ENCODE measurements around the gene FBXL17. TPM values are rescaled to one million over a fixed set of nuclear protein-coding genes. Genes with fewer than 3 reads are reported as not detected.

FBXL17 gene
- total RNA-seq, 5 donors from 2014 or later (not counting 1 experiment from before 2014, with no cell fraction given), result 20.4 to 30.1 (median 22.1) TPM

- no peak overlapping the region for H3K27ac ChIP-seq (ENCODE audit: low read length)
- Mint-ChIP-seq H3K27me3 (no peaks in the 10 kb centered on the region), H3K9me3 (no peaks in the 10 kb centered on the region), H3K36me3 (peaks cover 24% of the 10 kb centered on the region), H3K4me1 (peaks cover 6 to 17% (median 10%) of the 10 kb centered on the region in 3 donors), H3K27ac (no peak overlapping the region), H3K4me3 (no peak overlapping the region)
- no peaks in the 10 kb centered on the region for H3K36me3 ChIP-seq (ENCODE audit: control insufficient read depth in 2 of 2, extremely low read depth in 1 of 2, insufficient read depth in 1 of 2, low read length in 1 of 2)
- ChIA-PET CTCF (no interaction called here), POLR2A (no interaction called here)
- WGBS (ENCODE audit: insufficient coverage), result no CpG with 5 or more reads among the region's 6 CpGs
- H3K27me3 ChIP-seq (replicated peaks in 1 of 2; ENCODE audit: control insufficient read depth in 2 of 2, extremely low read depth in 1 of 2, insufficient read depth in 2 of 2, low read length in 1 of 2), result no peaks in the 10 kb centered on the region
- DNase-seq, result no peak
- H3K4me3 ChIP-seq (ENCODE audit: control insufficient read depth in 1 of 2, extremely low read depth in 1 of 2, low read length in 1 of 2), result no peak overlapping the region
- no peak for ATAC-seq (replicated peaks in 1 of 4)
- H3K9me3 ChIP-seq, result no peaks in the 10 kb centered on the region
- H3K4me1 ChIP-seq (ENCODE audit: control insufficient read depth in 1 of 2, extremely low read depth in 1 of 2, insufficient read depth in 2 of 2, low read length in 2 of 2), result peaks cover 0 to 28% of the 10 kb centered on the region in 2 experiments
Measured at GRCh38 chr5:107919969-107920368, 461.9 kb downstream of the FBXL17 start.

- Mint-ChIP-seq H3K9me3 (no peaks in the 10 kb centered on the region), H3K4me1 (peaks cover 6 to 16% (median 10%) of the 10 kb centered on the region in 3 donors), H3K27me3 (no peaks in the 10 kb centered on the region), H3K36me3 (peaks cover 23% of the 10 kb centered on the region), H3K27ac (no peak overlapping the region), H3K4me3 (no peak overlapping the region)
- WGBS (ENCODE audit: insufficient coverage), result 73% methylated on average over 4 of the region's 4 CpGs
- POLR2A ChIA-PET, result no interaction called here
- Histone ChIP-seq H3K4me3 (ENCODE audit: control insufficient read depth in 1 of 2, extremely low read depth in 1 of 2, low read length in 1 of 2) (no peak overlapping the region), H3K27ac (ENCODE audit: low read length) (no peak overlapping the region), H3K4me1 (ENCODE audit: control insufficient read depth in 1 of 2, extremely low read depth in 1 of 2, insufficient read depth in 2 of 2, low read length in 2 of 2) (peaks cover 0 to 22% of the 10 kb centered on the region in 2 experiments), H3K27me3 (replicated peaks in 1 of 2; ENCODE audit: control insufficient read depth in 2 of 2, extremely low read depth in 1 of 2, insufficient read depth in 2 of 2, low read length in 1 of 2) (no peaks in the 10 kb centered on the region), H3K9me3 (no peaks in the 10 kb centered on the region), H3K36me3 (ENCODE audit: control insufficient read depth in 2 of 2, extremely low read depth in 1 of 2, insufficient read depth in 1 of 2, low read length in 1 of 2) (no peaks in the 10 kb centered on the region)
- CTCF ChIA-PET, result no interaction called here
- no peak for DNase-seq
- no peak for ATAC-seq (replicated peaks in 1 of 4)
Measured at GRCh38 chr5:107919361-107919760, 462.5 kb downstream of the FBXL17 start.

GRCh38 chr5:107917983-107918382, 463.9 kb downstream of the FBXL17 start:
- DNase-seq, result no peak
- Mint-ChIP-seq H3K36me3 (peaks cover 23% of the 10 kb centered on the region), H3K4me3 (no peak overlapping the region), H3K9me3 (no peaks in the 10 kb centered on the region), H3K27me3 (no peaks in the 10 kb centered on the region), H3K27ac (no peak overlapping the region), H3K4me1 (peaks cover 6 to 16% (median 10%) of the 10 kb centered on the region in 3 donors)
- no CpG with 5 or more reads among the region's 3 CpGs for WGBS (ENCODE audit: insufficient coverage)
- ATAC-seq (replicated peaks in 1 of 4), result no peak
- no peaks in the 10 kb centered on the region for H3K27me3 ChIP-seq (replicated peaks in 1 of 2; ENCODE audit: control insufficient read depth in 2 of 2, extremely low read depth in 1 of 2, insufficient read depth in 2 of 2, low read length in 1 of 2)
- H3K4me3 ChIP-seq (ENCODE audit: control insufficient read depth in 1 of 2, extremely low read depth in 1 of 2, low read length in 1 of 2), result no peak overlapping the region
- ChIA-PET CTCF (no interaction called here), POLR2A (interaction anchor here in 1 of 2 donors (0.5 to 0.6 kb wide), 2 partner anchors 23 to 85 kb away, joined by 3 read pairs; no protein-coding TSS in a partner anchor)
- H3K9me3 ChIP-seq, result no peaks in the 10 kb centered on the region
- H3K4me1 ChIP-seq (ENCODE audit: control insufficient read depth in 1 of 2, extremely low read depth in 1 of 2, insufficient read depth in 2 of 2, low read length in 2 of 2), result peaks cover 0 to 27% of the 10 kb centered on the region in 2 experiments
- H3K36me3 ChIP-seq (ENCODE audit: control insufficient read depth in 2 of 2, extremely low read depth in 1 of 2, insufficient read depth in 1 of 2, low read length in 1 of 2), result no peaks in the 10 kb centered on the region
- H3K27ac ChIP-seq (ENCODE audit: low read length), result no peak overlapping the region

GRCh38 chr5:107916731-107917725, 464.9 kb downstream of the FBXL17 start:
- no peak overlapping the region for H3K4me3 Mint-ChIP-seq
- H3K27me3 Mint-ChIP-seq, result no peaks in the 10 kb centered on the region
- no peak overlapping the region for H3K27ac Mint-ChIP-seq
- Histone ChIP-seq H3K9me3 (no peaks in the 10 kb centered on the region), H3K27ac (ENCODE audit: low read length) (no peak overlapping the region), H3K4me1 (ENCODE audit: control insufficient read depth in 1 of 2, extremely low read depth in 1 of 2, insufficient read depth in 2 of 2, low read length in 2 of 2) (peaks cover 0 to 27% of the 10 kb centered on the region in 2 experiments), H3K27me3 (replicated peaks in 1 of 2; ENCODE audit: control insufficient read depth in 2 of 2, extremely low read depth in 1 of 2, insufficient read depth in 2 of 2, low read length in 1 of 2) (no peaks in the 10 kb centered on the region), H3K4me3 (ENCODE audit: control insufficient read depth in 1 of 2, extremely low read depth in 1 of 2, low read length in 1 of 2) (no peak overlapping the region), H3K36me3 (ENCODE audit: control insufficient read depth in 2 of 2, extremely low read depth in 1 of 2, insufficient read depth in 1 of 2, low read length in 1 of 2) (no peaks in the 10 kb centered on the region)
- peaks cover 6 to 16% (median 10%) of the 10 kb centered on the region in 3 donors for H3K4me1 Mint-ChIP-seq
- WGBS (ENCODE audit: insufficient coverage), result no CpG with 5 or more reads among the region's 6 CpGs
- no peak for ATAC-seq (replicated peaks in 1 of 4)
- H3K9me3 Mint-ChIP-seq, result no peaks in the 10 kb centered on the region
- peaks cover 24% of the 10 kb centered on the region for H3K36me3 Mint-ChIP-seq
- CTCF ChIA-PET, result no interaction called here
- DNase-seq, result no peak
- POLR2A ChIA-PET, result no interaction called here

- 82% methylated on average over 1 of the region's 5 CpGs for WGBS (ENCODE audit: insufficient coverage)
- Mint-ChIP-seq H3K27ac (no peak overlapping the region), H3K27me3 (no peaks in the 10 kb centered on the region), H3K9me3 (no peaks in the 10 kb centered on the region), H3K4me1 (peaks cover 6 to 16% (median 10%) of the 10 kb centered on the region in 3 donors), H3K36me3 (peaks cover 23% of the 10 kb centered on the region), H3K4me3 (no peak overlapping the region)
- Histone ChIP-seq H3K27ac (ENCODE audit: low read length) (no peak overlapping the region), H3K4me3 (ENCODE audit: control insufficient read depth in 1 of 2, extremely low read depth in 1 of 2, low read length in 1 of 2) (no peak overlapping the region), H3K4me1 (ENCODE audit: control insufficient read depth in 1 of 2, extremely low read depth in 1 of 2, insufficient read depth in 2 of 2, low read length in 2 of 2) (peaks cover 0 to 27% of the 10 kb centered on the region in 2 experiments), H3K36me3 (ENCODE audit: control insufficient read depth in 2 of 2, extremely low read depth in 1 of 2, insufficient read depth in 1 of 2, low read length in 1 of 2) (no peaks in the 10 kb centered on the region), H3K9me3 (no peaks in the 10 kb centered on the region), H3K27me3 (replicated peaks in 1 of 2; ENCODE audit: control insufficient read depth in 2 of 2, extremely low read depth in 1 of 2, insufficient read depth in 2 of 2, low read length in 1 of 2) (no peaks in the 10 kb centered on the region)
- DNase-seq (no peak), ATAC-seq (replicated peaks in 1 of 4) (no peak)
- POLR2A ChIA-PET, result interaction anchor here in 1 of 2 donors (0.5 kb wide), 1 partner anchor 8 kb away, joined by 4 read pairs; no protein-coding TSS in a partner anchor
- CTCF ChIA-PET, result no interaction called here
Measured at GRCh38 chr5:107915176-107915812, 466.6 kb downstream of the FBXL17 start.

DNA sequence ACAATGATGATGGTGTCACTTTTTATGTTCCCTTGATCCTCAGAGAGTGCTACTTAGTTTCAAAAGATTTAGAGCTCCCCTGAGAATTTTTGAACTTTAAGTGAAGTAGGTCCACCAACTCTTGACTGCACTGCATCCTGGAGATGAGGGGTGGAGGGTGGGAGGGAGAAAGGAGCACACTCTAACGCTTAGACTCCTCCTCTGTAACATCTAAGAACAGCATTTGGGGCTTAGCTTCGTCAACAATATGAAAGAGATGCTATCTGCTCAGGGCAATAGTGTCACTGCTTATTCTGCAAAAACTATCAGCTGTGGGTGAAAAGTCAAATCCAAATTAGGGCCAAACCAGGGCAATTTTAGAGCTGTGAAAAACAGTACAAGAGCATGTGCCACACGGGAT, 468.4 kb downstream of the FBXL17 start:
- no peak overlapping the region for H3K4me3 ChIP-seq (ENCODE audit: control insufficient read depth in 1 of 2, extremely low read depth in 1 of 2, low read length in 1 of 2)
- H3K9me3 ChIP-seq, result no peaks in the 10 kb centered on the region
- H3K27me3 ChIP-seq (replicated peaks in 1 of 2; ENCODE audit: control insufficient read depth in 2 of 2, extremely low read depth in 1 of 2, insufficient read depth in 2 of 2, low read length in 1 of 2), result no peaks in the 10 kb centered on the region
- Mint-ChIP-seq H3K27me3 (no peaks in the 10 kb centered on the region), H3K27ac (no peak overlapping the region), H3K36me3 (peaks cover 26% of the 10 kb centered on the region), H3K9me3 (peaks cover 0 to 5% (median 4%) of the 10 kb centered on the region in 3 donors), H3K4me3 (no peak overlapping the region), H3K4me1 (peaks cover 2 to 7% (median 4%) of the 10 kb centered on the region in 3 donors)
- peaks cover 0 to 27% of the 10 kb centered on the region in 2 experiments for H3K4me1 ChIP-seq (ENCODE audit: control insufficient read depth in 1 of 2, extremely low read depth in 1 of 2, insufficient read depth in 2 of 2, low read length in 2 of 2)
- ChIA-PET POLR2A (no interaction called here), CTCF (no interaction called here)
- no CpG with 5 or more reads among the region's 3 CpGs for WGBS (ENCODE audit: insufficient coverage)
- ATAC-seq (replicated peaks in 1 of 4), result peak in 1 of 4 experiments; percentile 52
- no peaks in the 10 kb centered on the region for H3K36me3 ChIP-seq (ENCODE audit: control insufficient read depth in 2 of 2, extremely low read depth in 1 of 2, insufficient read depth in 1 of 2, low read length in 1 of 2)
- H3K27ac ChIP-seq (ENCODE audit: low read length), result no peak overlapping the region
- peak in 1 of 35 experiments; percentile 1 for DNase-seq
